Ascending aorta (tissue), 2 donors: ENCODE measurements around the gene SYTL1. TPM values are rescaled to one million over a fixed set of nuclear protein-coding genes. Genes with fewer than 3 reads are reported as not detected.

ENCODE experiments used
- DNase-seq, 2 donors: peaks; one replicate each; pipeline ENCODE4 v3.0.0-alpha.2; 2019; ENCODE audit warnings: low spot score in 2 of 2
- H3K27ac ChIP-seq, 2 donors: fragments of 200-600 bp; sonication (generic); one replicate each; pipeline ENCODE4 v1.5.1; 2016 to 2017; ENCODE audit warnings: mild to moderate bottlenecking in 1 of 2
- H3K27me3 ChIP-seq: fragments of 200-600 bp; sonication (generic); one replicate; pipeline ENCODE4 v1.5.1; 2017
- H3K36me3 ChIP-seq, 2 donors: fragments of 200-600 bp; sonication (generic); one replicate each; pipeline ENCODE4 v1.5.1; 2016
- H3K4me1 ChIP-seq, 2 donors: fragments of 200-600 bp; sonication (generic); one replicate each; pipeline ENCODE4 v1.5.1; 2016 to 2017; ENCODE audit warnings: mild to moderate bottlenecking in 1 of 2
- H3K4me3 ChIP-seq, 2 donors: fragments of 200-600 bp; sonication (generic); one replicate each; pipeline ENCODE4 v1.5.1; 2016 to 2017; ENCODE audit warnings: mild to moderate bottlenecking in 1 of 2
- H3K9me3 ChIP-seq, 2 donors: fragments of 200-600 bp; sonication (generic); one replicate each; pipeline ENCODE4 v1.5.1; 2016
- CTCF ChIP-seq, 3 experiments: fragments of 200-600 bp in 2 of 3; fragments of 450-650 bp in 1 of 3; sonication (generic) in 2 of 3; IDR thresholded peaks; one replicate each; pipeline ENCODE4 v1.5.1; 2016 to 2019; ENCODE audit warnings: antibody characterized with exemption in 3 of 3, mild to moderate bottlenecking in 1 of 3, moderate library complexity in 1 of 3
- intact Hi-C: fragments of 100-400 bp; cut with DNase I; formaldehyde crosslinking; loops from one replicate; pipeline ENCODE4 v1.15.1; 2023
- total RNA-seq: library from RNA; depleted of rRNA; stranded (reverse); fragments of >200 nt; gene quantifications from one replicate; pipeline ENCODE4 v1.1.0, GENCODE V29; 2016

SYTL1 gene
- total RNA-seq, 1 donor from 2014 or later: 0.21 TPM

GRCh38 chr1:27335506-27336422, 6.1 kb upstream of the SYTL1 start:
- Histone ChIP-seq H3K27me3 (no peaks in the 10 kb centered on the region), H3K36me3 (peaks cover 46 to 65% of the 10 kb centered on the region in 2 donors), H3K9me3 (no peaks in the 10 kb centered on the region), H3K4me1 (no peaks in the 10 kb centered on the region), H3K27ac (no peak overlapping the region), H3K4me3 (no peak overlapping the region)
- no peak for DNase-seq
- TF ChIP-seq CTCF (IDR thresholded peaks at IDR 0.05): no peak
- intact Hi-C loops: no loop called here

- Histone ChIP-seq H3K27ac (no peak overlapping the region), H3K4me3 (no peak overlapping the region), H3K4me1 (no peaks in the 10 kb centered on the region), H3K36me3 (peaks cover 42 to 56% of the 10 kb centered on the region in 2 donors), H3K9me3 (no peaks in the 10 kb centered on the region), H3K27me3 (no peaks in the 10 kb centered on the region)
- intact Hi-C loops: no loop called here
- no peak for DNase-seq
- no peak for TF ChIP-seq CTCF (IDR thresholded peaks at IDR 0.05)
Observed at GRCh38 chr1:27336756-27337155, 5.1 kb upstream of the SYTL1 start.

GRCh38 chr1:27338751-27339150, 3.1 kb upstream of the SYTL1 start:
- peaks cover 32 to 36% of the 10 kb centered on the region in 2 donors for H3K36me3 ChIP-seq

GRCh38 chr1:27339213-27339612, 2.6 kb upstream of the SYTL1 start:
- peaks cover 28 to 31% of the 10 kb centered on the region in 2 donors for H3K36me3 ChIP-seq
- H3K4me1 ChIP-seq: no peaks in the 10 kb centered on the region
- no peak for TF ChIP-seq CTCF (IDR thresholded peaks at IDR 0.05)
- no peaks in the 10 kb centered on the region for H3K27me3 ChIP-seq
- no peak overlapping the region for H3K4me3 ChIP-seq
- DNase-seq: no peak
- no peaks in the 10 kb centered on the region for H3K9me3 ChIP-seq
- intact Hi-C loops: no loop called here
- H3K27ac ChIP-seq: no peak overlapping the region

More at GRCh38 chr1:27338751-27339150, 3.1 kb upstream of the SYTL1 start:
- Histone ChIP-seq H3K9me3 (no peaks in the 10 kb centered on the region), H3K4me1 (no peaks in the 10 kb centered on the region), H3K27ac (no peak overlapping the region), H3K4me3 (no peak overlapping the region), H3K27me3 (no peaks in the 10 kb centered on the region)
- DNase-seq: no peak
- TF ChIP-seq CTCF (IDR thresholded peaks at IDR 0.05): no peak
- intact Hi-C loops: no loop called here

- no peaks in the 10 kb centered on the region for H3K4me1 ChIP-seq
- peaks cover 0 to 3% of the 10 kb centered on the region in 2 donors for H3K36me3 ChIP-seq
- no peak overlapping the region for H3K27ac ChIP-seq
- intact Hi-C loops: loop anchor here (5.0 kb wide), 1 partner anchor 40 kb away; the partner anchor contains the start of gene CD164L2
- H3K27me3 ChIP-seq: no peaks in the 10 kb centered on the region
- TF ChIP-seq CTCF (IDR thresholded peaks at IDR 0.05): no peak
- H3K4me3 ChIP-seq: peak overlapping the region in 1 of 2 donors; percentile 0
- no peaks in the 10 kb centered on the region for H3K9me3 ChIP-seq
- no peak for DNase-seq
Observed at GRCh38 chr1:27342391-27342777, 562 bp downstream of the SYTL1 start.
